Esophagus (tissue), 2 donors: ENCODE results near the gene FEN1. TPM values are rescaled to one million over a fixed set of nuclear protein-coding genes. Genes with fewer than 3 reads are reported as not detected.

Experiments used
- H3K27ac ChIP-seq, 2 donors: one replicate each; pipeline ENCODE4 v1.5.1; 2013; ENCODE audit warnings: low read depth in 2 of 2, mild to moderate bottlenecking in 2 of 2, inconsistent platforms in 1 of 2, low read length in 1 of 2, moderate library complexity in 1 of 2
- H3K27me3 ChIP-seq, 2 donors: one replicate each; pipeline ENCODE4 v1.6.1; 2013; ENCODE audit warnings: low read length in 2 of 2, control low read depth in 1 of 2, mild to moderate bottlenecking in 1 of 2; ENCODE audit not compliant: insufficient read depth in 2 of 2, control insufficient read depth in 1 of 2
- H3K36me3 ChIP-seq, 2 donors: one replicate each; pipeline ENCODE4 v1.6.1; 2013; ENCODE audit warnings: low read length in 1 of 2; ENCODE audit not compliant: control insufficient read depth in 2 of 2, insufficient read depth in 2 of 2
- H3K4me1 ChIP-seq, 2 donors: one replicate each; pipeline ENCODE4 v1.6.1; 2013; ENCODE audit warnings: low read length in 1 of 2; ENCODE audit not compliant: control insufficient read depth in 2 of 2, insufficient read depth in 2 of 2
- H3K4me3 ChIP-seq, 2 donors: one replicate each; pipeline ENCODE4 v1.5.1; 2013; ENCODE audit warnings: low read length in 2 of 2, mild to moderate bottlenecking in 2 of 2, low read depth in 1 of 2, moderate library complexity in 1 of 2
- H3K9me3 ChIP-seq, 2 donors: one replicate each; pipeline ENCODE4 v1.6.1; 2013; ENCODE audit warnings: mild to moderate bottlenecking in 2 of 2, low read depth in 1 of 2, low read length in 1 of 2, moderate library complexity in 1 of 2; ENCODE audit not compliant: control insufficient read depth in 2 of 2, insufficient read depth in 1 of 2
- WGBS, 2 donors: extraction: QIAGEN DNeasy Blood & Tissue Kit; methylation state at CpG; one replicate each; pipeline ENCODE4 v1.1.7; 2013; 5-methylcytosine and 5-hydroxymethylcytosine counted together
- polyA plus RNA-seq, 2 donors: library from polyadenylated mRNA; stranded (reverse); fragments of 200-250 nt; gene quantifications; one replicate each; pipeline ENCODE4 v1.2.3, GENCODE V29; 2013
- donor health status: healthy with polysubstance abuse.
- donor health status: Bipolar disorder and iron deficiency.

The FEN1 gene
- polyA plus RNA-seq, 2 donors: 8.1 to 19.6 TPM

- H3K36me3 ChIP-seq: peaks cover 2 to 13% of the 10 kb centered on the region in 2 donors
- H3K27ac ChIP-seq: no peak overlapping the region
- H3K9me3 ChIP-seq: no peaks in the 10 kb centered on the region
- no peak overlapping the region for H3K4me3 ChIP-seq
- H3K27me3 ChIP-seq: no peaks in the 10 kb centered on the region
- WGBS, 2 donors: 84 to 87% methylated on average over 3 of the region's 3 CpGs
- no peaks in the 10 kb centered on the region for H3K4me1 ChIP-seq
Measured at GRCh38 chr11:61800331-61801281, 7.9 kb downstream of the FEN1 start.

- no peaks in the 10 kb centered on the region for H3K4me1 ChIP-seq
- H3K4me3 ChIP-seq: no peak overlapping the region
- no peak overlapping the region for H3K27ac ChIP-seq
- 90 to 94% methylated on average over 6 of the region's 6 CpGs for WGBS, 2 donors
- no peaks in the 10 kb centered on the region for H3K9me3 ChIP-seq
- H3K27me3 ChIP-seq: no peaks in the 10 kb centered on the region
- peaks cover 0 to 7% of the 10 kb centered on the region in 2 donors for H3K36me3 ChIP-seq
Measured at GRCh38 chr11:61802605-61803004, 9.9 kb downstream of the FEN1 start.

- H3K27me3 ChIP-seq: no peaks in the 10 kb centered on the region
- H3K4me3 ChIP-seq: no peak overlapping the region
- 78 to 87% methylated on average over 3 of the region's 3 CpGs for WGBS, 2 donors
- H3K27ac ChIP-seq: no peak overlapping the region
- no peaks in the 10 kb centered on the region for H3K9me3 ChIP-seq
- H3K36me3 ChIP-seq: peaks cover 0 to 7% of the 10 kb centered on the region in 2 donors
- no peaks in the 10 kb centered on the region for H3K4me1 ChIP-seq
Measured at GRCh38 chr11:61803889-61804647, 11.4 kb downstream of the FEN1 start.

- no peaks in the 10 kb centered on the region for H3K27me3 ChIP-seq
- no peak overlapping the region for H3K4me3 ChIP-seq
- H3K4me1 ChIP-seq: no peaks in the 10 kb centered on the region
- peaks cover 0 to 7% of the 10 kb centered on the region in 2 donors for H3K36me3 ChIP-seq
- WGBS, 2 donors: 87 to 95% methylated on average over 1 of the region's 1 CpG
- no peaks in the 10 kb centered on the region for H3K9me3 ChIP-seq
- no peak overlapping the region for H3K27ac ChIP-seq
Measured at GRCh38 chr11:61805146-61805545, 12.4 kb downstream of the FEN1 start.

- 92 to 96% methylated on average over 5 of the region's 5 CpGs for WGBS, 2 donors
- no peak overlapping the region for H3K4me3 ChIP-seq
- H3K27me3 ChIP-seq: no peaks in the 10 kb centered on the region
- no peaks in the 10 kb centered on the region for H3K9me3 ChIP-seq
- H3K4me1 ChIP-seq: no peaks in the 10 kb centered on the region
- peaks cover 0 to 7% of the 10 kb centered on the region in 2 donors for H3K36me3 ChIP-seq
- H3K27ac ChIP-seq: no peak overlapping the region
Measured at GRCh38 chr11:61806785-61807184, 14.1 kb downstream of the FEN1 start.

- no peak overlapping the region for H3K27ac ChIP-seq
- peaks cover under 1 to 16% of the 10 kb centered on the region in 2 donors for H3K4me1 ChIP-seq
- no peaks in the 10 kb centered on the region for H3K27me3 ChIP-seq
- no peaks in the 10 kb centered on the region for H3K9me3 ChIP-seq
- no peaks in the 10 kb centered on the region for H3K36me3 ChIP-seq
- WGBS, 2 donors: 94 to 96% methylated on average over 8 of the region's 8 CpGs
- H3K4me3 ChIP-seq: no peak overlapping the region
Measured at GRCh38 chr11:61810671-61811175, 18.0 kb downstream of the FEN1 start.

GRCh38 chr11:61811831-61812230, 19.1 kb downstream of the FEN1 start:
- no peak overlapping the region for H3K27ac ChIP-seq
- 73 to 74% methylated on average over 5 of the region's 5 CpGs for WGBS, 2 donors
- no peak overlapping the region for H3K4me3 ChIP-seq
- H3K4me1 ChIP-seq: peaks cover 3 to 23% of the 10 kb centered on the region in 2 donors
- no peaks in the 10 kb centered on the region for H3K27me3 ChIP-seq
- no peaks in the 10 kb centered on the region for H3K9me3 ChIP-seq
- no peaks in the 10 kb centered on the region for H3K36me3 ChIP-seq

GRCh38 chr11:61812736-61813411, 20.2 kb downstream of the FEN1 start:
- Histone ChIP-seq H3K27me3 (no peaks in the 10 kb centered on the region), H3K9me3 (no peaks in the 10 kb centered on the region), H3K27ac (no peak overlapping the region), H3K36me3 (no peaks in the 10 kb centered on the region), H3K4me3 (no peak overlapping the region), H3K4me1 (peaks cover 3 to 23% of the 10 kb centered on the region in 2 donors)
- 95 to 96% methylated on average over 4 of the region's 4 CpGs for WGBS, 2 donors
